Activated CD8-positive, alpha-beta memory T cell treated with anti-CD3 and anti-CD28 coated beads for 24 hours (primary cell): ENCODE data around the gene PPP1R13B.

Experiments used
- DNase-seq: peaks from one replicate; pipeline ENCODE4 v3.0.0-alpha.2; 2020

Gene PPP1R13B

DNA sequence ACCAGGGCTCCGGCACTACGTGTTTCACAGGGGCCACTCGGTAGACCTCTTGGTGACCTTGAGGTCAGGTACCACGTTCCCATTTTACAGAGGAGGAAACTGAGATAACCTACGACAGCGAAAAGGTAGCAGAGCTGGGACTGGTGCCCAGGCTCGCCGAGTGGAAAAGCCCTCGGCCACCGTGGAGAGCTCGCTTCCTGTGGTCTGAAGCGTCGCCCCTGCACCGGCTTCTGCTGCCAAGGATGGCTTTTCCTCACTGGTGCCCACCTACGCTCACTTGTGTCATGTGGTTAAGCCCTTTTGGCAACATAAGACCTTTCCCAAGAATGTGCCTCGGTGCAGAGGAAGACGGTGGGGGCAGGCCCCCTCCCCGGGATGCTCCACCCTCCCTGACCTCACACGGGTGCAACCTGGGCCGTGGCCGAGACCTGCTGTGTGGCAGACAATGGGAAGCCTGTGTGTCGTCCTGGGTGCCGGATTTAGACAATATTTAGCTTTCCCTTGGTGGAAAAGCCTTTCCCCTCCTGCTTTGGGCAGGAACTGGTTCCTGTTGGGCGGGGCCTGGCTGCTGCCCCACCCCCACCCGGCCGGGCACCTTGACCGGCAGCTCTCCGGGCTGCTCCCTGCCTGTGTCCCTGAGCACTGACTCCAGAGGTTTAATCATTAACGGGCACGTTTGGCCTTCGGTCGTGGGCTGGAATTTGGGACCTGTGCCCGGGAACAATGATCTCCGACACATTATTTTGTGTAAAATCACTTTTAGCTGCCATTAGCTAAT lies 32.4 kb upstream of the PPP1R13B start:
- DNase-seq, result peak; percentile 65

GRCh38 chr14:103879118-103879569 lies 31.8 kb upstream of the PPP1R13B start:
- no peak for DNase-seq

GRCh38 chr14:103878180-103878579 lies 30.8 kb upstream of the PPP1R13B start:
- no peak for DNase-seq

- no peak for DNase-seq
Observed at GRCh38 chr14:103875010-103875409, 27.6 kb upstream of the PPP1R13B start.

DNA sequence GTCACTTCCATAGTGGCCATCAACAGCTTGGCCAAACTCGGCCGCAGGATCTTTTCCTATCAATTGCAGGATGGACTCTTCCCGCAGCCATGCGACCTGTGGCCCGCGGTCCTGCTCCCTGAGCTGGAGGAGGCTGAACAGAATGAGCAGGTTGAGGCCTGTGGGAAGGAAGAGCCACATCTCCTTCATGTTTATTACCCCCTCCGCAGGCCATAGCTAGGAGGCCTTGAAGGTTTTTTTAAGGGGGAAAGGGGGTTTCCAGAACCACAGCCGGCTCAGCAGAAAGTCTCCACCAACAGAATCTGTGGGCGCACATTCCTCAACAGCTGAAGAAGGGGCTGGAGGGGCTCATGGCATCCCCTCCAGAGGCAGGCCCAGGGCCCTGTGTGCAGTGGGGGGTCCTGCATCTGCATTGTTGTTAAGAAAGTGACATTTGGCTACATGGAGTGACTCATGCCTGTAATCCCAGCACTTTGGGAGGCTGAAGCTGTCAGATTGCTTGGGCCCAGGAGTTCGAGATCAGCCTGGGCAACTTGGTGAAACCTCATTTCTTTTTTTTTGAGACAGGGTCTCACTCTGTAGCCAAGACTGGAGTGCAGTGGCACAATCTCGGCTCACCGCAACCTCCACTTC lies 25.2 kb upstream of the PPP1R13B start:
- DNase-seq, result no peak

- DNase-seq, result peak; percentile 94
Observed at GRCh38 chr14:103871596-103872480, 24.5 kb upstream of the PPP1R13B start.

DNA sequence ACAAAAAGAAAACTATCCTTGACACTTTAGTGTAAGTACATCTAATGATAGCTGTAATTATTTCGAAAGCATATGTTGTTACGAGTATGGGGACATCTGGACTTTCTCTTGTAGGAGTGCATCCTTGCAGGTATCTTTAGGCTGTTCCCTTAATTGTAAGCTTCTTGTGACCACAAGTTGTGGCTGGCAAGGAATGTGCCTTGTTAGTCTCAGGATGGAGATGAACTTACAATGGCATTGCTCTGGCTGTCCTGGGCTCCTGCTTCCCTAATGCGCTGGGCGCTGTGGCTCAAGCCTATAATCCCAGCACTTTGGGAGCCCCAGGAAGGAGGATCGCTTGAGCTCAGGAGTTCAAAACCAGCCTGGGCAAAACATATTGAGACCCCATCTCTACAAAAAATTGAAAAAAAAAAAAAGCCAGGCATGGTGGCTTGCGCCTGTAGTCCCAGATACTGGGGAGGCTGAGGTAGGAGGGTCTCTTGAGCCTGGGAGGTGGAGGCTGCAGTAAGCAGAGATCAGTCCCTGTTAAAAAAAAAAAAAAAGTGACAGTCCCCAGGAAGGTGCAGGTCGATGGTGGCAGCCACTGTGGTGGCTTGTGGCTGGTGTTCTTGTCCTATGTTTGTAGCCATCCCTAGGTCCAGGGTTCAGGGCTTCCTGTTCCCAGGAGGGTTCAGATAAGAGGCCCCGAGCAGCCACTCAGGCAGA lies 23.7 kb upstream of the PPP1R13B start:
- no peak for DNase-seq

DNA sequence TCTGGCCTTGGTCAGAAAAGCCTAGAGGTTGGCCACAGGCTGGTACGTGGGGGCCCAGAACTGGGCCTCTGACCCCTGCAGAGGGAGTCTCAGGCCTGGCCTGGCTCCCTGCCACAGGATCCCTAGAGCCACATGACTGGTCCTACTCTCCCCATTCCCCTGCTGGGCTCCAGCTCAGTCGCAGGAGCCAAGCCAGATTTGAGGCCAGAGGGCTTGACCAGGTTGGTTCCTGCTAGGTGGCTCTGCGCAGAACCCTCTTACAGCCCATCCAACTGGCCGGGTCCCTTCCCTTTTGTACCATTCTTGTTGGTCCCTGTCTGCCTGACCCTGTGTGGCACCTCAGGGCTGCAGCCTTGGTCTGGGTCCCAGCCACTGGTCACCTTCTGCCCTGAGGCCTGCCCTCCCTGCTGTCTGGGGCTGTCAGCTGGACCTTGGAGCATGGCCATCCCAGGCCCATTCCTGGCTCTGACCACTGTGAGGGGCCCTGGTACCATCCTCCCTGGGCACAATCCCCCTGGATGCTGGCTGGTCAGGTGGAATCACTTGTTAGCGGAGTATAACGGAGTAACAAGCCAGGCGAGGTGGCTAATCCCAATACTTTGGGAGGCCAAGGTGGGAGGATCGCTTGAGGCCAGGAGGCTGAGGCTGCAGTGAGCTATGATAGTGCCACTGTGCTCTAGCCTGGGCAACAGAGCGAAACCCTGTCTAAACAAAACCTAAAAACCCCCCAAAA lies 22.9 kb upstream of the PPP1R13B start:
- DNase-seq, result no peak

- no peak for DNase-seq
Observed at GRCh38 chr14:103869406-103870143, 22.2 kb upstream of the PPP1R13B start.

- no peak for DNase-seq
Observed at GRCh38 chr14:103868242-103868897, 21.0 kb upstream of the PPP1R13B start.

- no peak for DNase-seq
Observed at GRCh38 chr14:103867523-103867953, 20.2 kb upstream of the PPP1R13B start.

- no peak for DNase-seq
Observed at GRCh38 chr14:103867020-103867419, 19.6 kb upstream of the PPP1R13B start.

DNA sequence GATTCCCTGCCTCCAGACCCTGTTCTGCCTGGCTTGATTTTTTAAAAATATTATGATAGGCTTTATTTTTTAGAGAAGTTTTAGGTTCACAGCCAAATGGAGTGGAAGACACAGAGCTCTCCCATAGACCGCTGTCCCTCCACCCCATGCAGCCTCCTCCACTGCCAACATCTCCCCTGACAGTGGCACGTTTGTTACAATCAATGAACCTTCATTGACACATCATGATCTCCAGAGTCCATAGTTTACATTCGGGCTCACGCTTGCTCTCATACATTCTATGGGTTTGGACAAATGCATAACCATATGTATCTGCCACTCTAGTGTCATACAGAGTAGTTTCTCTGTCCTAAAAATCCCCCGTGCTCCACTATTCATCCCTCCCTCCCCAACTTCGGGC lies 15.9 kb upstream of the PPP1R13B start:
- DNase-seq, result no peak

- no peak for DNase-seq
Observed at GRCh38 chr14:103862393-103862782, 15.0 kb upstream of the PPP1R13B start.

DNA sequence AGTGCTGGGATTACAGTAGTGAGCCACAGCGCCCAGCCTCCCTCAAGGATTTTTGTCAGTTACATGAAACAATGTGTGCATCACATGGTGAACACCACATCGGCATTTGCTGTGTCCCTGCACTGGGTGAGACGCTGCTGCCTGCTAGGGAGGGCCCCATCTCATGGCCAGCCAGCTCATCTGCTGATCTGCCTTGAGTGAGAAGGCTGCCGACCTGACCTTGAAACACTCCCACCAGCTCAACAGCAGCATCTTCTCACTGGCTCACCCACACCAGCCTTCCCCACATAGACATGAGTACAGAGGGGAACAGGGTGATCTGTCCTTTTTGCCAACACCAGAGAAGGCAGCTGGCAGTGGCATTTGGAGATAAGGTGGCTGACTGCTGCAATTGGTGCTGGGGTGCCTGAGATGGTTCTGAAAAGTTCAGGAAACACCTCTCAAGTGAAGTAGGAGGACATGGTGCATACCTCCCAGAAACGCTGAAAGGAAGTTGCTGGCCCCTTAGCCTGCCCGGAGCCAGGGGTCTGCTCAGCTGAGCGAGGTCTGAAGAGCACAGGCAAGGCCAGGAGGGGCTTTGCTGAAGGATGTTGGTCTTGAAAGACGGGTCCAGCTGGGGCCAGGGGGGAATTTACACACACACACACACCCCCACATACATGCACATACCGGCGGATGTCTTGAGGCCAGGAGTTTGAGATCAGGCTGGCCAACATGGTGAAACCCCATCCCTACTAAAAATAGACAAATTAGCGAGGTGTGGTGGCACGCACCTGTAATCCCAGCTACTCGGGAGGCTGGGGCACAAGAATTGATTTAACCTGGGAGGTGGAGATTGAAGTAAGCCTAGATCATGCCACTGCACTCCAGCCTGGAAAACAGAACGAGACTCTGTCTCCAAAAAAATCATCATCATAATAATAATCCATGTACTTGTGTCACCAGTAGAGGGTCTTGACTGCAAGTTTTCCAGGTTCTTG lies 14.3 kb upstream of the PPP1R13B start:
- no peak for DNase-seq

DNA sequence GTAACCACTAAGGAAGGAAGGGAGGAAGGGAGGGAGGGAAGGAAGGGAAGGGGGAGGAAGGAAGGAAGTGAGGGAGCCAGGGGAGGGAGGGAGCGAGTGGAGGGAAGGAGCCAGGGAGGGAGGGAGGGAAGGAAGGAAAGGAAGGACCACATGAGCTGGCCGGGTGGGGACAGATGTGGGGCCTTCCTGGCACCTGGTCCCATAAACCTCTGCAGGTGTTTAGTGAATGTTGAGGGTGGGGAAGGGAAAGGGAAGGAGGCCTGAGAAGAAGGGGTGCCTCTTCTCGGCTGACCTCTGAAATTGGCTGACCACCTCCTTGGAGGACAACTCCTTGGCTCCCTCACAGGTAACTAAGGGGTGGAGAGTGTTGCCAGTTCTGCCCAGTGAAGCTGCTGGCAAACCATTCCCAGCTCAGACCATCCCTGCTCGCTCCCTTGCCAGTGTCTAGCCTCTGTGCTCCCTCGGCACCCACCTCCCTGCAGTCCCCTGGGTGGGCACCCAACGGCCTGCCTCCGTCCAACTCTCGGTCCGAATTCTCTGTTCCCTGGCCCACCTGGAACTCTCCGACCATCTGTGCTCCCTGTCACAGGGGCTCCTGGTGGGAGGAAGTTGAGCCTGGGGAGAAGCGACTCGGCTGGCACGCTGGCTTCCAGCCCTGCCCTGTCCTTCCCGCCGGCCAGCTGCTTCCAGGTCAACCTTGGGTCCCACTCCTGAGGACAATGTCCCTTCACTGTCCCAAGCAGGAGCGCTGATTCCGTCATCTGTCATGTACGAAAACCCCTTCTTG lies 12.2 kb upstream of the PPP1R13B start:
- no peak for DNase-seq

DNA sequence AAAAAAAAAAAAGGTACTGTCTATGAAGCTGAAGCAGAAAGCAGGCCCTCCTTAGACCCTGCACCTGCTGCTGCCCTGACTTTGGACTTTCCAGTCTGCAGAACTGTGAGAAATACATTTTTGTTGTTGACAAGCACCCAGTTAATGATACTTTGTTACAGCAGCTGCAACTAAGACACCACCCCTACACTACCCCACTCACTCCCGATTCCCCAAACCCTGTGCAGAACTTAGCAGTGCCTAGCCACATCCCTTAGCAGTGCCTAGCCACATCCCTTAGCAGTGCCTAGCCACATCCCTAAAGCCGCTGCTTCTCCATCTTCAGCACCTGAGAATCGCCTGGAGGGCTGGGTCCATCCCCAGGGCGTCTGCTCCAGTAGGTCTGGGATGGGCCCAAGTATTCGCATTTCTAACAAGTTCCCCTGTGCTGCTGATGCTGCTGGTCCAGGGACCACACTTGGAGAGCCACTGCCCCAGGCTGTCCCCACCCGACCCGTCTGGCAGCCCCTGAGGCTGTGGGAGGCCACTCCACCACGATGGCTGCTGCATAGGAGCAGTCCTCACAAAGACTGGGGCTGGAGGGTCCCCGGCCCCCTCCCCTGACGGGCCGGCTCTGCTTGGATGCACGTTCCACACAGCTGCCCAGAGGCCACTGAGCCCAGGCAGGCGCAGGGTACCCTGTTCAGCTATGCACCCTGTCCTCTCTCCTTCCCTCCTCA lies 10.8 kb upstream of the PPP1R13B start:
- DNase-seq, result no peak

DNA sequence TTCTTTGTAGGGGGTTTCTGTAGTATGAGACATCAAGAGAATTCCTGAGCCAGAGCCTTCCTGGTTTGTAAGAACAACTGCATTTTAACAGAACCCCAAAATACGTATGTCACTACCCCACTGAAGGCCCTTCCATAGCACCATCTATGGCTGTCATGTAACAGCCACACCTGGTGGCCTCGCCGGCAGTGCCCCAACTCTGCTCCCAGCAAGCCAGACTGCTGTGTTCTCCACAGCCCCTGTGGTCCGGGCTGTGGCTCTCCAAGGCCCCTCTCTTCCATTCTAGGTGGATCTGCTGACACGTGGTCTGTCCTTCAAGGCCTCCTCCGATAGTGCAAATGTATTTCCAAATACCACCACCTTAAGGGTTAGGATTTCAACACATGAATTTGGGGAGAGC lies 9.9 kb upstream of the PPP1R13B start:
- no peak for DNase-seq
